ENCODE results near the gene TDRD15.

DNA sequence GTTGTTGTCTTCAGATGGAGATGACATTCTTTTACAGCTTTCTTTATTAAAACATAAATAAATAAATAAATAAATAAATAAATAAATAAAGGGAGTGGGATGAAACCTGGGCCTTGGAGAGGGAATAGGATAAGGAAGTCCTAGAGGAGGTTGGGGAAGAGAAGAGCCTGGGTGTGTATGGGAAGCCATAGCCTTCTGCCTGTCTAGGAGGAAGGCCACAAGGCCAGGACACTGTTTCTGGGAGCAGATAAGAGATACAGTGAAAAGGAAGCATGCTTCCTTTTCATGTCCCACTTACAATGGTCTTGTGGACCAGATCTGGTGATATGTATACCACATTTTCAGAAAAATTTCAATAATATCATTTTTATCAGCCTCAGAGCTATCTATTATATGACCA is 6.1 kb upstream of the TDRD15 start:
- TF ChIP-seq, protein P1, sequence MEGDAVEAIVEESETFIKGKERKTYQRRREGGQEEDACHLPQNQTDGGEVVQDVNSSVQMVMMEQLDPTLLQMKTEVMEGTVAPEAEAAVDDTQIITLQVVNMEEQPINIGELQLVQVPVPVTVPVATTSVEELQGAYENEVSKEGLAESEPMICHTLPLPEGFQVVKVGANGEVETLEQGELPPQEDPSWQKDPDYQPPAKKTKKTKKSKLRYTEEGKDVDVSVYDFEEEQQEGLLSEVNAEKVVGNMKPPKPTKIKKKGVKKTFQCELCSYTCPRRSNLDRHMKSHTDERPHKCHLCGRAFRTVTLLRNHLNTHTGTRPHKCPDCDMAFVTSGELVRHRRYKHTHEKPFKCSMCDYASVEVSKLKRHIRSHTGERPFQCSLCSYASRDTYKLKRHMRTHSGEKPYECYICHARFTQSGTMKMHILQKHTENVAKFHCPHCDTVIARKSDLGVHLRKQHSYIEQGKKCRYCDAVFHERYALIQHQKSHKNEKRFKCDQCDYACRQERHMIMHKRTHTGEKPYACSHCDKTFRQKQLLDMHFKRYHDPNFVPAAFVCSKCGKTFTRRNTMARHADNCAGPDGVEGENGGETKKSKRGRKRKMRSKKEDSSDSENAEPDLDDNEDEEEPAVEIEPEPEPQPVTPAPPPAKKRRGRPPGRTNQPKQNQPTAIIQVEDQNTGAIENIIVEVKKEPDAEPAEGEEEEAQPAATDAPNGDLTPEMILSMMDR (IDR thresholded peaks at IDR 0.05): no peak
- no peak for TF ChIP-seq POLR2A (IDR thresholded peaks at IDR 0.05)

Data from heart left ventricle (tissue), 13 donors.